ENCODE results near the gene ALPK3. TPM values are rescaled to one million over a fixed set of nuclear protein-coding genes. Genes with fewer than 3 reads are reported as not detected.

ALPK3 gene
- total RNA-seq, 1 donor from 2014 or later = 5.4 TPM

- H3K4me2 ChIP-seq = no peak overlapping the region
- no peak overlapping the region for H3K9ac ChIP-seq
- no peaks in the 10 kb centered on the region for H4K20me1 ChIP-seq (ENCODE audit: low read depth)
- no peak overlapping the region for H2AFZ ChIP-seq (replicated peaks)
- no peak overlapping the region for H3K4me3 Mint-ChIP-seq
- H3K4me3 ChIP-seq = no peak overlapping the region
- no peaks in the 10 kb centered on the region for H3F3A ChIP-seq (ENCODE audit: low read depth)
- no peaks in the 10 kb centered on the region for H3K36me3 Mint-ChIP-seq
- no peaks in the 10 kb centered on the region for H3K79me2 ChIP-seq (ENCODE audit: low read depth)
- H3K4me1 Mint-ChIP-seq = no peaks in the 10 kb centered on the region
- H3K9me3 Mint-ChIP-seq = no peaks in the 10 kb centered on the region
- TF ChIP-seq EZH2 (IDR thresholded peaks at IDR 0.05) (no peak), CTCF (IDR thresholded peaks at IDR 0.05) (no peak), EZH2phosphoT487 (IDR thresholded peaks at IDR 0.05) (no peak)
- H3K27ac Mint-ChIP-seq = no peak overlapping the region
- DNase-seq (ENCODE audit: low spot score) = no peak
- H3K4me1 ChIP-seq = no peaks in the 10 kb centered on the region
- H3K27ac ChIP-seq = no peak overlapping the region
- H3K36me3 ChIP-seq = no peaks in the 10 kb centered on the region
- no peaks in the 10 kb centered on the region for H3K27me3 ChIP-seq
- H3K9me3 ChIP-seq (ENCODE audit: low read depth) = no peaks in the 10 kb centered on the region
- H3K27me3 Mint-ChIP-seq (ENCODE audit: insufficient read depth, low read depth) = peaks cover 8% of the 10 kb centered on the region
These were observed 76.5 kb downstream of the ALPK3 start for GRCh38 chr15:84893607-84894006.

GRCh38 chr15:84894736-84895425, 77.7 kb downstream of the ALPK3 start:
- Mint-ChIP-seq H3K36me3 (no peaks in the 10 kb centered on the region), H3K4me1 (no peaks in the 10 kb centered on the region), H3K9me3 (no peaks in the 10 kb centered on the region), H3K27me3 (ENCODE audit: insufficient read depth, low read depth) (peaks cover 6% of the 10 kb centered on the region), H3K27ac (no peak overlapping the region), H3K4me3 (no peak overlapping the region)
- H3K27me3 ChIP-seq = no peaks in the 10 kb centered on the region
- no peak overlapping the region for H3K9ac ChIP-seq
- no peak overlapping the region for H3K4me2 ChIP-seq
- no peaks in the 10 kb centered on the region for H3K79me2 ChIP-seq (ENCODE audit: low read depth)
- no peak overlapping the region for H3K4me3 ChIP-seq
- H4K20me1 ChIP-seq (ENCODE audit: low read depth) = no peaks in the 10 kb centered on the region
- H3K36me3 ChIP-seq = no peaks in the 10 kb centered on the region
- no peaks in the 10 kb centered on the region for H3F3A ChIP-seq (ENCODE audit: low read depth)
- TF ChIP-seq EZH2phosphoT487 (IDR thresholded peaks at IDR 0.05) = no peak
- no peak for TF ChIP-seq CTCF (IDR thresholded peaks at IDR 0.05)
- TF ChIP-seq EZH2 (IDR thresholded peaks at IDR 0.05) = no peak
- DNase-seq (ENCODE audit: low spot score) = no peak
- no peaks in the 10 kb centered on the region for H3K4me1 ChIP-seq
- no peak overlapping the region for H3K27ac ChIP-seq
- no peaks in the 10 kb centered on the region for H3K9me3 ChIP-seq (ENCODE audit: low read depth)
- no peak overlapping the region for H2AFZ ChIP-seq (replicated peaks)

GRCh38 chr15:84898761-84899160, 81.6 kb downstream of the ALPK3 start:
- Histone ChIP-seq H2AFZ (replicated peaks) (no peak overlapping the region), H3K79me2 (ENCODE audit: low read depth) (no peaks in the 10 kb centered on the region), H4K20me1 (ENCODE audit: low read depth) (no peaks in the 10 kb centered on the region), H3K4me2 (no peak overlapping the region), H3K4me3 (no peak overlapping the region), H3F3A (ENCODE audit: low read depth) (no peaks in the 10 kb centered on the region), H3K27ac (no peak overlapping the region), H3K4me1 (no peaks in the 10 kb centered on the region), H3K36me3 (no peaks in the 10 kb centered on the region), H3K9ac (no peak overlapping the region), H3K9me3 (ENCODE audit: low read depth) (no peaks in the 10 kb centered on the region), H3K27me3 (no peaks in the 10 kb centered on the region)
- Mint-ChIP-seq H3K4me3 (no peak overlapping the region), H3K4me1 (no peaks in the 10 kb centered on the region), H3K9me3 (no peaks in the 10 kb centered on the region), H3K27me3 (ENCODE audit: insufficient read depth, low read depth) (no peaks in the 10 kb centered on the region), H3K27ac (no peak overlapping the region), H3K36me3 (no peaks in the 10 kb centered on the region)
- TF ChIP-seq CTCF (IDR thresholded peaks at IDR 0.05) (no peak), EZH2phosphoT487 (IDR thresholded peaks at IDR 0.05) (no peak), EZH2 (IDR thresholded peaks at IDR 0.05) (no peak)
- DNase-seq (ENCODE audit: low spot score) = no peak

Measured in neural progenitor cell (in vitro differentiated cells).